ENCODE measurements around the gene KNDC1.
A peak's percentile ranks its signal among the peaks of the same experiment; 100 is the strongest.
"Not testable (repeated sequence)": the region's sequence is repeated elsewhere in the genome, so short reads cannot be mapped to it uniquely, and the experiment has no call there.

The KNDC1 gene

GRCh38 chr10:133225707-133226191 lies 65.7 kb downstream of the KNDC1 start:
- DNase-seq = peak in 1 of 5 donors; percentile 55

DNA sequence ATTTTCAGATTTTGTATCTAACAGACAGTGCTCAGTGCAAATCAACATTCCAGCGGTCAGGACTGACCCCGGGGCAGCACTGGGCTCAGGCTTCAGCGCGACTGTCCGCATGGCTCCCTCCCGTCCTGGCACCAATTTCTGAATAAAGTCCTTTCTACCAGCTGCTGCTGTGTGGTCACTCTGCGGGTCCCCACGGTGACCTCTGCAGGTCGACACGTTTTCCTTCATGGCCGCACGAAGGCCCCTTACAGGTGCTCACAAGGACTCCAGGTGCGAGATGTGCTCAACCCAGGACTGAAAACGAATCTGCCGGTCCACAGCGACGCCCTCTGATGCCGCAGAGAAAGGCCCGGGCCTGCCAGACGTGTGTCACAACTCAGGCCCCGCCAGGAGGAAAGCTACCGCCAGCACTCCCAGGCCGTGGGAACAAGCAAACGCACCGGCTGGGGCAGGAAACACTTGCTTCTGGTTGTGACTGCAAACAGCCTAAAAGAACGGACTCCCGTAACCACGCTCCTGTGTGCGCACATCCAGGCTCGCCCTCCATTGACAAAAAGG lies 66.3 kb downstream of the KNDC1 start:
- DNase-seq = no peak

DNA sequence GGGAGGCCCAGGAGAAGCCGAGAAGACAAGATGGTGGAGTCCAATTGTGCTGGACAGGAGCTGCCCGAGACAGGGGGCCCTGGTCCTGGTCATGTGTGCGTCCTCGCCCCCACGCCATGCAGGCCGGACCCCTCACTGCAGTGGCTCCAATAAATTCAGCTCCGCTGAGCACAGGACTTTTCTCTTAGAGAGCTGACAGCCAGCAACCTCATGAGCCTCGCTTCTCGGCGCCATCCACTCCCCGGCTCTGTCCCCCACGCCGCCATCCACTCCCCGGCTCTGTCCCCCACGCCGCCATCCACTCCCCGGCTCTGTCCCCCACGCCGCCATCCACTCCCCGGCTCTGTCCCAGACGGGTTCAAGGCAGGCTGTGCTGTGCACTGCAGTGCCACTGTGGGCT lies 67.2 kb downstream of the KNDC1 start:
- no peak for DNase-seq

DNA sequence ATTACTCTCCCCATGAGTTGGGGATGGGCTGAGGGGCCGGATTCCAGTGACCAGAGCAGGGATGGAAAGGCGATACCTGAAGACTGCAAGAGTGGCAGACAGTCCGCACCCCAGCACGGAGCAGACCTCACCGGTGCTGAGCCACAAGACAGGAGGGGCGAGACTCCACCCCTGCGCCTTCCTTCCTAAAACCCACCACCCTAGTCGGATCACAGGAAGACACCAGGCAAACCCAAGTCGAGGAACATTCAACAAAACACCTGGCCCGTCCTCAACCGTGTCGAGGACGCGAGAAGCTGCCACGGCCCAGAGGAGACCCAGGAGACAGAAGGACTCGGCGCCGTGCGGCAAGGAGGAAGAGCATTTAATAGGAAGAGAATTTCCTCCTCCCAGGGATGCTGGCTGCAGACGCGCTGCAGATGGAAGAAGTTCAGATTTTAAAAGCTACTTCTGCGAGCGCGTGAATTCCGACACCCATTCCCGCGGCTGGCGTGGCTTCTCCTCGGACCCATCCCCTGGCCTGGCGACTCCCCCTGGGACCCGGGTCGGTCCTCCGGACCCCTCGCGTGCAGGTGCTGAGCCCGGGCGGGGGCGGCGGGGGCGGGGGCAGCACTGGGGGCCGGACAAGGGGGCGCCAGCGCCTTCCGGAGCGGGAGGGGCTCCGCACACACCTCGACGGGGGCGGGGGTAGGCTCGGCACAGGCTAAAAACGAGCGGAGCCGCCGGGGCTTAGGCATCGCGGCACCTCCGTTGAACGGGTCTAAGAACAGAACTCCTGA lies 69.4 kb downstream of the KNDC1 start:
- peak in 1 of 5 donors; percentile 8 for DNase-seq

DNA sequence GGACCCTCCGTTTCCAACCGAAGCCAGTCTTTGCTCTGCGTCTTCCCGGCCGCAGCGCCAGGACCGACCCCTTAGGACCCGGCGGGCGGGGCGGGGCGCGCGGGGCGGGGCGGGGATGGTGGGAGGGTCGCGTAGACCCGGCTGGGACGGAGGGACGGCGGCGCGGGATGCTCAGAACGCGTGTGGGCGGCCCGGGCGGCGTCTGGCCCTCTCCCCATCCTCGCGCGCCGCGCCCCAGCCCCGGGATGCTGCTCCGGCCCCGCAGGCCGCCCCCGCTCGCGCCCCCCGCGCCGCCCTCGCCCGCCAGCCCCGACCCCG lies 70.0 kb downstream of the KNDC1 start, which contains the start of gene UTF1:
TSS of gene UTF1 (plus strand) at position 174 of the 318 bp plus-strand sequence. CDS start at position 246, 72 bp downstream.
- DNase-seq = no peak

- DNase-seq = no peak
Observed at GRCh38 chr10:133230387-133231195, 70.6 kb downstream of the KNDC1 start.

- no peak for DNase-seq
Observed at GRCh38 chr10:133231244-133231945, 71.4 kb downstream of the KNDC1 start.

GRCh38 chr10:133231946-133232574 lies 72.0 kb downstream of the KNDC1 start:
- no peak for DNase-seq

DNA sequence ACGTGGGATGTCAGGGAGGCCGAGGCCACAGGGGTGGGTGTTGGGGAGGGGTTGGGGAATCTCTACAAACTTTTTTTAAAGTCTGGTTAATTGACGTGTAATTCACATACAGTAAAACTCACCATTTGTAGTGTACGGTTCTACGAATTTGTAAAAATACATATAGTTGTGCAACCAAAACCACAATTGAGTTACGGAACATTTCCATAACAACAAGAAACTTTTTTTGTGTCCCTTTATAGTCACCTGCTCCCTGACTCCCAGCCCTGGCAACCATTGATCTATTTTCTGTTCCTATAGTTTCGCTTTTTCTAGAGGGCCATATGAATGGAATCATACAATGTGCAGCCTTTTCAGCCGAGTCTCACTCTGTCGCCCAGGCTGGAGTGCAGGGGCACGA lies 74.8 kb downstream of the KNDC1 start:
- not testable (repeated sequence) for DNase-seq

DNA sequence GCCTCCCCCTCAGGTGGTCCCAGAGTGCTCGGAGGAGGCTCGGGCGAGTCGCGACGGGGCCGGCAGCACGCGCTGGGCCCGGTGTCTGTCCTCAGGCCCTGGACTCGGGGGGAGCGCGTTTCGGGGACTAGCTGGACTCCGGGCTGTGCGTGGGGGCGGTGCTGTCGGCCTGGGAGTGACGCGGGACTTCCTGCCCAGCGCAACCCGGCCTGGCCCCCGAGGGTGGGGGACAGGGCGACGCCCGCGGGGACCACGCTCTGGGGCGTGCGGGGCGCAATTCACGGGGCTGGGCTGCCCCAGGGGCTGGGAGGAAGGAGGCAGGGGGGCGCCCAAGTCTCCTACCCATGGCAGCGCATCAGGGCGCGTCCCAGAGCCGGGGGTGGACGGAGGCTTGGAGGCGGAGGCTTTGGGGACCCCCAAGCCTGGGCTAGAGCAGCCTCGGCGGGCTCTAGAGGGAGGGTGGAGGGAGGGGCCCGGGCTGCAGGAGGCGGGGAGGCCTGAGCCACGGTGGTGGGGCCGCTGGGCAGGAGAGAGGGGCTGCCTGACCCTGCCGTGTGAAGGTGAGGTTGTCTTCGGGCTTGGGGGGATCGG lies 75.3 kb downstream of the KNDC1 start:
- DNase-seq = no peak

DNA sequence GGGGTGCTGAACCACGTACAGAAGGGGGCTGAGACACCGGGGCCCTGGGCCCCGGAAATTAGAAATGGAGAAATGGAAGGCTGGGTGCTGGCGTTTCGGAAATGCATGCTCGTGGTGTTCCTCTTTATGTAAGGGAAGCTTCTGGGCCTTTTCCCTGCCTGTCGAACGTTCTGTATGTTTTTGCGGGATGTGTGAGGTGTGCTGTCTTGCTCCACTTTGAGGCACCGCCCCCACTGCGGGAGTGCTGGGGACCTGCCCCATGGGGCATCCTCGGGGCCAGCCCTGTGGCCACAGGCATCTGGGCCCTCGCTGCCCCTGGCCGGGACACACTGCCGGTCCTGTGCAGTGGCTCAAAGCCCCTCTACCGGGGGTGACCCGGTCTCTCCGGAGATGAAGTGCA lies 75.9 kb downstream of the KNDC1 start:
- no peak for DNase-seq

- no peak for DNase-seq
Observed at GRCh38 chr10:133236401-133237240, 76.6 kb downstream of the KNDC1 start.

GRCh38 chr10:133237241-133237587 lies 77.2 kb downstream of the KNDC1 start:
- no peak for DNase-seq

DNA sequence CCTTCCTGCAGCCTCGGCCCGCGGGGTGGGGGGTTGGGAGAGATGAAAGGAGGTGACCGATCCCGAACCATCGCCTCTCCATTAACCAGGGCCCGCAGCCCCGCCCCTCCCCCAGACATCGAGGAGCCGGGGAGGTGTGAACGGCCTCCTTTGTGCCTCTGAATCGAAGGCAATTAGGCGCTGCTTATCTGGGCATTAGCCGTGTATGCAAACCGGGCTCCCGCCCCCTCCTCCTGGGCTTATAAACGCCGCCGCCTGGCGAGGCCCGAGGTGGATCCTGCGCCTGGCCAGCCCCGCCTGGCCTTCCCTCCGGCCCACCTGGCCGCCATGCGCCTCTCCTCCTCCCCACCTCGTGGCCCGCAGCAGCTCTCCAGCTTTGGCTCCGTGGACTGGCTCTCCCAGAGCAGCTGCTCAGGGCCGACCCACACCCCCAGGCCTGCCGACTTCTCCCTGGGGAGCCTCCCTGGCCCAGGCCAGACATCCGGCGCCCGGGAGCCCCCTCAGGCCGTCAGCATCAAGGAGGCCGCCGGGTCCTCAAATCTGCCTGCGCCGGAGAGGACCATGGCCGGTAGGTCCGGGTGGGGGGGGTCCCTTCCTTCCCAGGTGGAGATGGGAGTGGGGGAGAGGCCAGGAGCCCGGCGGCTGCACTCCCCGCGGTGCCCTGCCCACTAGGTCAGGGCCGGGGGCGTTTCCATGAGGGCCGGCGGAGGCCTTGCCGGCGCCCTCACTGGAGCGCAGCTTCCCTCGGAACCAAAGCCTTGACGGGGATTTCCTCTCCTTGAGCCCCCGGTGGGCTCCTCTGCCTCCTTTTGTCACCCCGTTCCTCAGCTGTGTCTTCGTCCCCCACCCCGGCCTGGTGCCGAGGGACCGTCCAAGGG lies 77.8 kb downstream of the KNDC1 start, which contains the start of gene VENTX:
TSS of gene VENTX (plus strand) at position 268 of the 878 bp plus-strand sequence. CDS start at position 328, 60 bp downstream.
- no peak for DNase-seq

DNA sequence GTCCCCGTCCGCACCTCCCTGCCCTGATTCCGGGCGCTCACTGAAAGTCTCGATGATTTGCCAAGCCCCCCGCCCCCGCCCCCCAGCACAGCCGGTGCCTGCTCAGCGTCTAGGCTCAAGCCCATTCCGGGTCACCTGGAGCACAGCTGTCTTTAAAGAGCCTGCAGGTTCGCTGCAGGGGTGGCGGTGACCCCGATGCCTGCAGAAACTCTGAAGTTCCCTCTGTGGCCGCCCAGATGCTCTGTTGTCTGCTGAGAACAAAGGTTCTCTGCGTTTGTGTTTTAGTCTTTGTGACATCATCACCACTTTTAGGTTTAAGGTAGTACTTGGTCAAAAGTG lies 78.4 kb downstream of the KNDC1 start:
- DNase-seq = no peak

DNA sequence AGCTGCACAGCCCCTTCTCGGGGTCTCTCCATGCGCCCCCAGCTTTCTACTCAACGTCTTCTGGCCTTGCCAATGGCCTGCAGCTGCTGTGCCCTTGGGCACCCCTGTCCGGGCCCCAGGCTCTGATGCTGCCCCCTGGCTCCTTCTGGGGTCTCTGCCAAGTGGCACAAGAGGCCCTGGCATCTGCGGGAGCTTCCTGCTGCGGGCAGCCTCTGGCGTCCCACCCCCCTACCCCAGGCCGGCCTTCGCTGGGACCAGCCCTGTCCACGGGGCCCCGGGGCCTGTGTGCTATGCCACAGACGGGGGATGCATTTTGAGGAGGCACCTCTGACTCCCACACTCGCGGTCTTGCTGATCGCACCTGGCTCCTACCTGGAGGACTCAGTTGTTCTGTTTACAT lies 80.0 kb downstream of the KNDC1 start:
- no peak for DNase-seq

GRCh38 chr10:133241501-133242205 lies 81.6 kb downstream of the KNDC1 start:
- no peak for DNase-seq

GRCh38 chr10:133242611-133243356 lies 82.8 kb downstream of the KNDC1 start:
- no peak for DNase-seq

- no peak for DNase-seq
Observed at GRCh38 chr10:133243593-133243992, 83.6 kb downstream of the KNDC1 start.

Measured in T-helper 1 cell (primary cell).